Skeletal muscle satellite cell (primary cell): ENCODE results near the gene STK24.
A peak's percentile ranks its signal among the peaks of the same experiment; 100 is the strongest.

Experiments
- H3K27me3 ChIP-seq: 2 replicates; pipeline ENCODE4 v1.7.0; 2013; ENCODE audit warnings: low read length; ENCODE audit not compliant: control insufficient read depth, insufficient read depth
- H3K36me3 ChIP-seq: 2 replicates; pipeline ENCODE4 v1.7.0; 2013; ENCODE audit warnings: mild to moderate bottlenecking, control low read depth, low read length; ENCODE audit not compliant: insufficient read depth
- H3K4me1 ChIP-seq: 2 replicates; pipeline ENCODE4 v1.7.0; 2013; ENCODE audit warnings: low read length; ENCODE audit not compliant: control insufficient read depth, insufficient read depth
- H3K4me2 ChIP-seq: 2 replicates; pipeline ENCODE4 v1.7.0; 2013; ENCODE audit warnings: mild to moderate bottlenecking, low read length
- H3K4me3 ChIP-seq: 2 replicates; pipeline ENCODE4 v1.7.0; 2013; ENCODE audit warnings: low read length
- H3K9ac ChIP-seq: 2 replicates; pipeline ENCODE4 v1.7.0; 2013; ENCODE audit warnings: mild to moderate bottlenecking, low read depth, low read length, moderate library complexity
- H3K9me3 ChIP-seq: replicated peaks from 2 replicates; pipeline ENCODE4 v1.7.0; 2013; ENCODE audit warnings: mild to moderate bottlenecking, control low read depth, low read length

Gene STK24

DNA sequence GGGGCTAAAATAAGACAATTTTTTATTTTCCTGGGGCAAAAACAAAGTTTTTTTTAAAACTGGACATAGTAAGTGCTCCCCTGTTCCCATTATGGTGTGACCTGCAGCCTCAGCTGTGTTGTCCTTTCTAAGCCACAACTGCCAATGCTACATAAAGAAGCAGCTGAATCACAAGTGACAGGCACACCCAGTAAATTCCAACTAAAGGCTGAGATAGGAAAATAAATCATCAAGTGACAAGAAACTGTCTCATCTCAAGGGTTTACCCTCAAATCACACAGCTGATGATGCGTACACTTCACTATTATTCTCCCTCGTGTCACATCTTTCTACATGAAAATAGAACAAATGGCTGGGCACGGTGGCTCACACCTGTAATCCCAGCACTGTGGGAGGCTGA lies 28.7 kb downstream of the STK24 start:
- Histone ChIP-seq H3K9ac (no peak overlapping the region), H3K4me3 (no peak overlapping the region), H3K27me3 (no peaks in the 10 kb centered on the region), H3K36me3 (peaks cover 23% of the 10 kb centered on the region), H3K4me2 (peak overlapping the region; percentile 51), H3K9me3 (peaks cover 13% of the 10 kb centered on the region), H3K4me1 (peaks cover 26% of the 10 kb centered on the region)

DNA sequence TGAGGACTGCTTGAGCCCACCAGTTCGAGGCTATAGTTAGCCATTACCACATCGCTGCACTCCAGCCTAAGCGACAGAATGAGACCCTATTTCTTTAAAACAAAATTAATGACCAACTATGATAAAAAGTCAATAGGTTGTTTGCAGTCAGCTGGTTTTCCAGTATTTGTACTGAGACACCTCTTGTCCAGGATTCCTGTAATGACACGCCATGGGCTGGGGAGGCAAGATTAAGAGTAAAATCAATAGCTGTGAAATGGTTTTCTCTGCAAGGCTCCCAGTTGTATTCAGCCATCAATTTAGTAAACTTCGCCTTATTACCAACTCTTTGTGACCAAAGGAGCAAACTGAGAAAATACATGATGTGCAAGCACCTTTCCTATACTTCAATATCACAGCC lies 29.5 kb downstream of the STK24 start:
- H3K36me3 ChIP-seq = peaks cover 25% of the 10 kb centered on the region
- H3K9me3 ChIP-seq = peaks cover 13% of the 10 kb centered on the region
- peaks cover 34% of the 10 kb centered on the region for H3K4me1 ChIP-seq
- H3K4me2 ChIP-seq = no peak overlapping the region
- no peaks in the 10 kb centered on the region for H3K27me3 ChIP-seq
- no peak overlapping the region for H3K9ac ChIP-seq
- H3K4me3 ChIP-seq = no peak overlapping the region

DNA sequence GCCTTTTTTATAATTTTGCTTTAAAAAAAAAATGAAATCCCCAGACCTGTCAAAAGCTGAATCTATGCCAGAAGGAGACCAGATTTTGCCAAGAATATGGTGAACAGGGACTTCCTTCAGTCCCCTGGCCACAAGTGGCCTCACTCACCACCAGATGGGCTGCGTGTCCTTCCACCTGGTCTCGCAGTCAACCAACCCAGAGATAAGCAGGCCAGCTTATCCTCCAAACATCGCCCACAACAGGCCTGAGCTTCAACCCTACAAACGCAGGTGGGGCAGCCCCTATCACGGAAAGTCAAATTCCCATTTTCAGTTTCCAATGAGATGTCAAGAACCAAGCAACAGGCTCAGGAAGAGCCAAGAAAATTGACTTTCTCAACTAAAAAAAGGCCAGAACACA lies 30.5 kb downstream of the STK24 start:
- H3K4me2 ChIP-seq = no peak overlapping the region
- no peak overlapping the region for H3K4me3 ChIP-seq
- H3K9me3 ChIP-seq = peaks cover 13% of the 10 kb centered on the region
- peaks cover 21% of the 10 kb centered on the region for H3K36me3 ChIP-seq
- H3K27me3 ChIP-seq = no peaks in the 10 kb centered on the region
- peaks cover 43% of the 10 kb centered on the region for H3K4me1 ChIP-seq
- H3K9ac ChIP-seq = no peak overlapping the region

DNA sequence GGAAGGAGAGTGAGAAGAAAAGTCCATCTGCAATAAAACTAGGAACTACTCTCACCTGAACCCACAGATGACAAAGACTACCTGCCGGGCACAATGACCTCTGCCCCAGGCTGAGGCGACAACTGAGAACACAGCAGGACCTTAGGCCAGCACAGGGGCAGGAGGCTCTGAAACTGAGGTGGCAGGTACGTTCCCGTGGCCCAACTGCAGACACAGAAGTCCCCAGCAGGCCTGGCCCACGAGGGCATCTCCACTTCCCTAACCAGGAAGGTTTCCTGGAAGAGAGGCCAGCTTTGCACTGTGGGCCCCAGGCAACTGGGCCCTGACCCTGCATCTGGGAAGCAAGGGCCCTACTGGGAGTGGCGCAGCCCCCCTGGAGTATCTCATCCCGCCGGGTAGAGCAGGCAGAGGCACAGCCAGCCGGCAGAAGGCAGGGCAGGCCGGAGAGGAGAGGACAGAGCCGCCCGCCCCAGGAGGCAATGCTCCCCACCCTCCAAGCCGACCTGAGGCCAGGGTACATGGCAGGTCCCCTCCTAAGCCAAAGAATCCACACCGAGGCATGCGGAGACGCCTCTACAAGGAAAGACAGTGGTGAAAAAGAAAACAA lies 32.7 kb downstream of the STK24 start:
- Histone ChIP-seq H3K4me3 (no peak overlapping the region), H3K27me3 (no peaks in the 10 kb centered on the region), H3K4me2 (no peak overlapping the region), H3K4me1 (peaks cover 62% of the 10 kb centered on the region), H3K9me3 (peaks cover under 1% of the 10 kb centered on the region), H3K36me3 (peaks cover 5% of the 10 kb centered on the region), H3K9ac (no peak overlapping the region)

DNA sequence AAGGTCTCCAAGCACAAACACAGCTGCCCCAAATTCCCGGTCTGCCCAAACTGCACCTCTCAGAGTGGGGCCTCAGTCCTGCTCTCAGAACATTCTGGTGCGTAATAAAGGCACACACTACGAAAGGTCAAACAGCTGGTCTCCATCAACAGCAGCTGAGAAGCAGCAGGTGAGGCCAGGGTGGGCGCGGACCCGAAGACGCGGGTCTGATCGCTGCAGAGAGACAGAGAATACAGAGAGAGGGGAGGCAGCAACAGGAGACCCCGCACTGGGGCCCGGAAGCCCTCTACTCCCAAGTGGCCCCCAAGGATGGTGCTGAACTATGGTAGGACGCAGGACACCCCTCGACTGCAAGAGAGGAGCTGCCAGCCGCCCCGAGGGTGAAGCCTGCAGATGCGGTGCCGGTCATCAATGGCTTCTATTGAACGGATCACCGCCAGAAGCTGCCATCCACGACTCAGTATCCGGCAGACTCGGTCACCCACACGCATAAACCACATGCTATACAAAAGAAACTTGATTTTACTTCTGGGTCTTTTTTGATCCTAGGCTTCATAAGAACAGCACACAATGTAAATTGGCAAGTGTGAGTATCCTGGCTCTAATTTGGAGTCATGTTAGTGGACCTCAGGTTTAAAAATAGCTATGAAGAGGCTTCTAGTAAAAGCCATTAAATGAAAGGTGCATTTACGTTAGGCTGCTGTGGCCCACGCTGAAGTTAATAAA lies 33.4 kb downstream of the STK24 start:
- H3K4me3 ChIP-seq = no peak overlapping the region
- H3K9ac ChIP-seq = no peak overlapping the region
- H3K9me3 ChIP-seq = no peaks in the 10 kb centered on the region
- no peaks in the 10 kb centered on the region for H3K27me3 ChIP-seq
- H3K4me2 ChIP-seq = peak overlapping the region; percentile 49
- peaks cover 11% of the 10 kb centered on the region for H3K36me3 ChIP-seq
- peaks cover 57% of the 10 kb centered on the region for H3K4me1 ChIP-seq

DNA sequence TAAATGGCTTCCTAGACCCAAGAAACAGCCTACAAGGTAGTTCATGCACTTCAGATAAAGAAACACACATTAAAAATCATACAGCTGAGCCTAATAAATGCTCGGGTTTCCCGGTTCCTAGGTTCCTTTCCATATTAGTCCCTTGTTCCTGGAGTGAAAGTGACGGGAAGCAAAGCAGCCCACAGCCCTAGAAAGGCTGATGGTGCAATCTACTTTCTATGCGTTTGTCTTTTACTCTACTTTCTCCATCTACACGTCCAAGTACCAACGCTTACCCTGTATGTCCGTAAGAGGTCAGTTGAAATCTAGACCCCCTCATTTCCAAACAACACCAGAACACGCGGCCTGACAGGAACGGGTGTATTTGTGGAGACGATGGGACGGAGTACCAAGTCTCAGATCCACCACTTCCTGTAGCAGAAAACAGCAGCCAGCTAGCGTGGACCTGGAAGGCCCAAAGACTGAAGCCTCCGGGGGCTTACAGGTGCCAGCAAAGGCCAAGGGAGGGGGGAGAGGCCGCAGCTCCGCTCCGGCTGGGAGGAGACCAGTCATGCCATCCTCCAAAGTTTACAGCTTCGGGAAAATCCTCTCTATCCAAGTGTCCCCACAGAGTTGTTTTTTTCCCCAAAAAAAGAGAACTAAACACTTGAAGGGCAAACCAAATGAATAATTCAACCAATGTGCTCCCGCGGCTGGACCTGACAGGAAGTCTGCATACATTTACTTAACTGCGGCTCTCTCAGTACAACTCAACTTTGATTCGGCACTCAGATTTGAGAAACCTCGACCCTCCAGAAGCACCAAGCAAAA lies 34.1 kb downstream of the STK24 start:
- peak overlapping the region; percentile 49 for H3K4me2 ChIP-seq
- H3K9me3 ChIP-seq = no peaks in the 10 kb centered on the region
- peaks cover 12% of the 10 kb centered on the region for H3K36me3 ChIP-seq
- no peaks in the 10 kb centered on the region for H3K27me3 ChIP-seq
- H3K4me1 ChIP-seq = peaks cover 49% of the 10 kb centered on the region
- H3K9ac ChIP-seq = no peak overlapping the region
- no peak overlapping the region for H3K4me3 ChIP-seq

DNA sequence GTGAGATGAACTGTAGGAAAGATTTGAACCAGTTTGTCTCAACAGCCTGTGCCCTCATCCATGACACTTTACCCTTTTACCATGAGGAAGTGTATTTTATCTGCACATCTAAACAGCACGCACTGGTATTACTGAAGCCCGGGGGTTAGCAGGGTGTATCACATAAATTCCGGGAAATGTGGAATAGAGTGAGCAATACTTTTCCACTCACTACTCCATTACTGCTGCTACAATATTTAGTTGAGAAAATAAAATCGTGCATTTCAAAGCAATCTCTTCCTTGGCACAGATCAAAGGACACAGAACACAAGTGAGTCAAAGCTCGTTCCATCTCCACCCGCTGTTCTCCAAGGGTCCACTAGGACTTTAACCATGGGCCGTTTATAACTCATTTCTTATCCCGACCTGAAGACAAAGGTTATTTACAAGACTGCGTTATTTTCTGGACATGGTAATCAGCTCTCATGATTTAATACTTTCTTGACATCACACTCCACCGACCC lies 35.2 kb downstream of the STK24 start:
- H3K9ac ChIP-seq = no peak overlapping the region
- peaks cover 48% of the 10 kb centered on the region for H3K4me1 ChIP-seq
- H3K36me3 ChIP-seq = peaks cover 9% of the 10 kb centered on the region

DNA sequence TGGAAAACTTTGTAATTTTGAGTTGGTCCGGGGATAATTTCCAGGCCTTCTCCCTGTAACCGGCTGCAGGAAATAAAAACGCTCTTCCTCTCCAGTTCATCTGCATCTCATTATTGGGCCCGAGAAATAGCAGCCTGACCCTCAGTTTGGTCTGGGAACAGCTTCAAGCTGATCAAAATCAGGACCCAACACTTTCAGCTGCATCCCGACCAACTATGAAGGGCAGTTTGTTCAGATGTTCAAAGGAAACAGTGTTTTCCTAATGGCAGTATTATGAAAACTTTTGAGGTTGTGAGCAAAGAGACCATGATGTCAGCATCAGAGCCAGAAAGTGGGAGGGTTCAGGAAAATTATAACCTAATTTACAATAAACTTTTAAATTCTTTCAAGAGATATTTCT lies 35.7 kb downstream of the STK24 start:
- H3K9me3 ChIP-seq = no peaks in the 10 kb centered on the region
- H3K36me3 ChIP-seq = peaks cover 9% of the 10 kb centered on the region
- H3K4me3 ChIP-seq = no peak overlapping the region
- no peaks in the 10 kb centered on the region for H3K27me3 ChIP-seq
- H3K4me1 ChIP-seq = peaks cover 53% of the 10 kb centered on the region
- H3K4me2 ChIP-seq = no peak overlapping the region
- no peak overlapping the region for H3K9ac ChIP-seq

More for the DNA sequence above, 35.2 kb downstream of the STK24 start:
- Histone ChIP-seq H3K27me3 (no peaks in the 10 kb centered on the region), H3K4me3 (no peak overlapping the region), H3K9me3 (no peaks in the 10 kb centered on the region), H3K4me2 (no peak overlapping the region)

DNA sequence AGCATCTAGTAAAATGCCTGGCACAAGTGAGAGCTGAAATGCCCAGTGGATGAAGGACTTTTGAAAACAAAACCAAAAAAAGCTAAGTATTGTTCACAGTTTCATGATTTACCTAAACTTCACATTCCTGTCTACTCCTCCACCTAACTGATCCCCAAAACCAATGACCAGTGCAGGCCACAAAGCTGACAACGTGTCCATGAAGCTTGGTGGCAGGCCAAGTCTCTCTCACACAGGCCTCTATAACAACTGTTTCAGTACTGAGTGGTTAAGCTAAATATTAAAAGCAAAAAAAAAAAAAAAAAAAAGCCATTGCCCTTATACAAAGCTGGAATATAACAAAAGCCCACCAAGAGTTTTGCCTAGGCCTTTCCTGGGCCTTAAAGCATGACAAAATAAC lies 36.4 kb downstream of the STK24 start:
- Histone ChIP-seq H3K4me1 (peaks cover 59% of the 10 kb centered on the region), H3K27me3 (no peaks in the 10 kb centered on the region), H3K9me3 (no peaks in the 10 kb centered on the region)

DNA sequence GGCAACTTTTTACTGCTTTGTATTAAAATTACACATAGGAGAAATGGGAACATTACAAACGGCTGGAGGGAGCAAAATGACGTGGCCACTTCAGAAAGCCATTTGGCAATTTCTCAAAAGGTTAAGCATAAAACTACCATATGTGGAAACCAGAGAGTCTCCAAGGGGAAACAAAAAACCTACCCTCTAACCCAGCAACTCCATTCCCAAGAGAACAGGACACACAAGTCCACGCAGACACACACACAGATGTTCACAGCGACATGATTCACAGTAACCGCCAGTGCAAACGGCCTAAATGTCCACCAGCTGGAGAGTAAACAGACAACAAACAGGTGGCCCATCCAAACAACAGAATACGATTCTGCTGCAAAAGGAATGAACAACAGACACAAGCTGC lies 37.2 kb downstream of the STK24 start:
- peaks cover 61% of the 10 kb centered on the region for H3K4me1 ChIP-seq
- no peak overlapping the region for H3K9ac ChIP-seq
- H3K4me3 ChIP-seq = no peak overlapping the region
- no peaks in the 10 kb centered on the region for H3K27me3 ChIP-seq
- no peaks in the 10 kb centered on the region for H3K9me3 ChIP-seq
- peak overlapping the region; percentile 9 for H3K4me2 ChIP-seq
- peaks cover 9% of the 10 kb centered on the region for H3K36me3 ChIP-seq

More for the DNA sequence above, 36.4 kb downstream of the STK24 start:
- Histone ChIP-seq H3K4me2 (no peak overlapping the region), H3K9ac (no peak overlapping the region), H3K4me3 (no peak overlapping the region), H3K36me3 (peaks cover 9% of the 10 kb centered on the region)

DNA sequence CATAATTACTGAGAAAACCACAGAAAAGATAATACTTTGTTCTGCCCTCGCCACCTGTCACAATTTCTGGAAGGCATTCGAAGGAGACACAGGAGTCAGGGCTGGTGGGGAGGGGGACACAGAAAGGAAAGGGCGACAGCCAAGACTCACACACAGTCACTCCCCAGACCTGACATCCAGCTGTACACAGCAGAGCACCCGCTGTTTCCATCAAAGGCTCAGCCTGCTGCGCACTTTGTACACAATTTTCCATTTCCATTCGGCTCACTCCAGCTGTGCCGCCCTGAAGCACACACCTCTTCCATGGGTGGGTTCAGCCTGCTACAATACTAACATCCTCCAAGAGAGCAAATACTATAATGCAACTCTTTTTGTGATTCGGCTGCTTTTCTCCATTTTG lies 38.0 kb downstream of the STK24 start:
- Histone ChIP-seq H3K9me3 (no peaks in the 10 kb centered on the region), H3K4me2 (no peak overlapping the region), H3K9ac (no peak overlapping the region), H3K27me3 (no peaks in the 10 kb centered on the region), H3K4me1 (peaks cover 60% of the 10 kb centered on the region), H3K4me3 (no peak overlapping the region), H3K36me3 (peaks cover 9% of the 10 kb centered on the region)
